ENCODE results near the gene CDH23.

Gene CDH23

GRCh38 chr10:71442000-71442399 is 45.3 kb downstream of the CDH23 start:
- no peak for DNase-seq

DNA sequence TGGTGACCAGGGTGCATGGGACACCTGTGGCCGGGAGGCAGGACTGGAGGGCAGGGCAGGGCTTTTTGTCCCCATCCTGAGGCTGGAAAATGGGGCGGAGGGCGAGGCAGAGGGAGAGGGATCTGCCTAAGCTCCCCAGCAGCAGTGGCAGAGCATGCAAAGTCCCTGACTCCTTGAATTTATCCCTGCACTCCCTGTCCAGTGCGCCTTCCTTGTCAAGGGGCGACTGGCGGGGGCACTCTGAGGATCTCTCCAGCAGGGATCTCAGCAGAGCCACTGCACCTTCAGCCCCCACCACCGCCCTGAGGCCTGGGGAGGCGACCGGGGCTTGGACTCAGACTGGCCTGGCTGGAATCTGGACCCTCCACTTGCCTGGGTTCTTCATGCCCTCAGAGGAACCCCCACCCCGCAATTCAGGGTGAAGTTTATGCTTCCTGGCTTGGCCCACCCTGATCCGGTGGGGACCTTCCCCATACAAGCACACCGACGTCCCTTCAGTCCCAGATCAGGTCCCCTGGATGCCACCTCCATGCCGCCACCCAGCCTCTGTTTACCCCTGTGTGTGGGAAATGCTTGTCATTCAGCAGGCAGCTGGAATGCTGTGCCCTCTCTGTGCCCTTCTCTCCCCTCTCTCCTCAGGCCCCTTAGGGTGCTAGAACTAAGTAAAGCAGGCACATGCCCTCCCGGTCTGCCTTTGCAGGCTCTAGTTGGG is 46.3 kb downstream of the CDH23 start:
- no peak for DNase-seq

DNA sequence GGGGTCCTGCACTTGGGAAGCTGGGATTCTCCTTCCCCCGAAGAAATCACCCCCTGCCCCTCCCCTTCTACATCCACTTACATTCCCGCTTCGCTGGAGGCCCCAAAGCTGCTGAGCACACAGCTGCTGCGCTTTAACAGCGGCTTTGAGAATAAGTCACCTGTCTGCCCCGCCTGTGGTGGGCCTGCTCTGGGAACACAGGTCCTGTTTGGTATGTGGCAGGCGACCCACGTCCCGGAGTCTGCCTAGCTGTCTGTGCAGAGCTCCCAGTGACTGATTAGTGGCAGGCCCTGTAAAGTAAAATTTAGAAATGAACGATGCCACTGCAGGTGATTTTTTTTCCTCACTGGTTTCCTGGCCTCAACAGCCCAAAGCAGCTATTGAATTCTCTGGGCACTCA is 47.0 kb downstream of the CDH23 start:
- DNase-seq, result no peak

DNA sequence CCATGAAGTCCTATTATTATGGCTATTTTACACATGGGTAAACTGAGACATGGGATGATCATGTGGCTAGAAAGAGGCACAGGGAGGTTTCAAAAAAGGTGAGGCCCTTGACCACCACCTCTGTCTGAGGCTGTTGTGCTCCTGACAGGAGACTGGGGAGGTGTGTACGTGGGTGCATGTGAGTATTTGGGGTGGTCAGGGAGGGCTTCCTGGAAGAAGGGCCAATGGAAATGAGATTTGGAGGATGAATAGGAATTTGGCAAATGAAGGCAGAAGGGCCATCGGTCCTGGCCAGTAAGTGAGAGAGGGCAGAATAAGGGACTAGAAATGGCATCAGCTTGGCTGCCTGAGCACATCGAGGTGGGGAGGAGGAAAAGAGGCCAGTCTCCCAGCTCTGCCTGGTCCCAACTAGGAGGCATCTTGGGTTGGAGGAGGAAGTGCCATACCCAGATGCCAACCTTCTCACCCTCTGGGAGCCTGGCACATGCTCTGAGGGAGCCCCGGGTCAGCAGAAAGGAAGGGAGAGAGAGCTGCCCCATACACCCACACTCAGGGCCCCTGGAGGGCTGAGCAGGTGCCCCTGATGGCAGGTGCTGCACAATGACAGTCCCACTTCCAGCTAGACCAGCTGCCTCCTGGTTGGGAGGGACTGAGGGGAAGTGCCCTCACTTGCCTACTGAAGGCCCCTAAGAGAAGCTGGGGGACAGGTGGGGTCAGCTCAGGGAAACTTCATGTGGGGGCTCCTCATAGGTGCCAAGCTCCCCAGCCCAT is 47.7 kb downstream of the CDH23 start:
- DNase-seq, result no peak

DNA sequence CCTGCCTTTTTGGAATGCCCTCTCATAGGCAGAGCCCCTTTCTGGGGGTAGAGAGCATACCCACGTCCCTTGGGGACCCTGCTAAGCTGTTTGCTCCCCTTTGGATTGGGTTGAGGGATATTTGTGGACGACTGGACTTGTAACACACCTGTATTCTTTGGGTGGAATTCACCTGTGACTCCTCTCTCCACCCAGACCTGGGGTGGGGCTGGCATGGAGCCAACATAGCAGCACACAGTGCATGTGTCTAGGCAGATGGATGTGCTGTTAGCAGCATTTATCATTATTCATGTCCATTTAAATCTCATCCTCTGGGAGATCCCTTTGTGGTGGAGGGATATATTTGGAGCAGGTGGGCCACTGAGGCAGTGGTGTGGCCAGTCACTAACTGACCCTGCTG is 51.0 kb downstream of the CDH23 start:
- DNase-seq, result no peak

DNA sequence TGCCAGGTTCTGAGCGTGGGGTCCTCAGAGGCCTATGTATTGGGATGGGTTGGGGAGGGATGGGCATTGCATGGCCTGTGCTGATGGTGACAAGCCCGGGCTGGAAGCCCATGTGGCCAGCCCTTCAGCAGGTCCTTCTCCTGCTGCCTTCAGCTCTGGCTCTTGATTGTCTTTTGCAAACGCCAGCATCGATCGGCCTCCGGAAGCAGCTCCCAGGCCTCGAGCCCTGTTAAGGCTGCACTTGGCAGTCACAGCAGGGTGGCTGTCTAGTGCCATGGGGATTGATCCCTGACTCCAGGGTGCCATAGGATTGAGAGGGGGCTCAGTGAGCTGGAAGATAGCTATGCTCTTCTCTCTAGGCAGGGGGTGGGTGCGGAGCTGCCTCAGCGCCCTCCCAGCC is 51.4 kb downstream of the CDH23 start:
- no peak for DNase-seq

GRCh38 chr10:71449026-71449425 is 52.3 kb downstream of the CDH23 start:
- no peak for DNase-seq

GRCh38 chr10:71451754-71452153 is 55.0 kb downstream of the CDH23 start:
- DNase-seq, result no peak

GRCh38 chr10:71453186-71453585 is 56.5 kb downstream of the CDH23 start:
- DNase-seq, result no peak

- DNase-seq, result no peak
Observed at GRCh38 chr10:71454347-71454746, 57.6 kb downstream of the CDH23 start.

GRCh38 chr10:71455035-71455434 is 58.3 kb downstream of the CDH23 start:
- DNase-seq, result no peak

GRCh38 chr10:71456631-71457030 is 59.9 kb downstream of the CDH23 start:
- DNase-seq, result no peak

DNA sequence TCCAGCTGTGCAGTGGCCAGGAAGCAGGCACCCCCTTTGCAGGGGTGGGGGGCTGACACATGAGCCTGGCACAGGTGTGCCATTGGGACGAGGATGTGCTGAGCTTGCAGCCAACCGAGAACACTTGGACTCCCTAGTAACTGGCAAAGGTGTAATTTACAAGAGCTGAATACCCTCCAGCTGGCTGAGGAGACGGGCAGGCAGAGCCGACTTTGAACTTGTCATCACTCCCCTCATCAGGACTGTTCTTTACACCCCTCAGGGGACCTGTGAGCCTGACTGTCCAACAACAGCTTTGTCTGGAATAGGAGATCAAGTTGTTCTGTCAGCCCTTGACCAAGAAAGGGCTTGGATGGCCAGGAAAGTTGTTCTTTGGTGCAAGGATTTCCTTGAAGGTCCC is 61.2 kb downstream of the CDH23 start:
- DNase-seq, result no peak

DNA sequence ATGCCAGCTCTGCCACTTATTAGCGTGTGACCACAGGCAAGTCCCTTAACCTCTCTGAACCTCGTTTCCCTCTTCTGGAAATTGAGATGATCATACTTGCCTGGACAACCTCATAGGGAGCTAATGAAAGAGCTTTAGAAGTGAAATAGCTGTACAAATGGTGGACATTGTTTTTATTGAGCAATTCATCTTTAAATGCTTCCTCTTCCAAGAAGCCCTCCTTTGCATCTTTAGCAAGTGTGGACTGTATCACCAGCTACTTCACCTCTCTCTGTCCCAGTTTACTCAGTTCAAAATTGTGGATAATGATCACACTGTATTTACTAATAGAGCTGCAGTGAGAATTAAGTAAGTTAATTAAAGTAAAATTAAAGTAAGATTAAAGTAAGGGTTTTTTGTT is 61.7 kb downstream of the CDH23 start:
- no peak for DNase-seq

- DNase-seq, result no peak
Observed at GRCh38 chr10:71459513-71459912, 62.8 kb downstream of the CDH23 start.

- no peak for DNase-seq
Observed at GRCh38 chr10:71460615-71461014, 63.9 kb downstream of the CDH23 start.

- DNase-seq, result no peak
Observed at GRCh38 chr10:71461457-71461856, 64.7 kb downstream of the CDH23 start.

- no peak for DNase-seq
Observed at GRCh38 chr10:71462062-71462935, 65.6 kb downstream of the CDH23 start.

GRCh38 chr10:71463111-71463510 is 66.4 kb downstream of the CDH23 start:
- DNase-seq, result no peak

- no peak for DNase-seq
Observed at GRCh38 chr10:71465551-71466252, 69.0 kb downstream of the CDH23 start.

DNA sequence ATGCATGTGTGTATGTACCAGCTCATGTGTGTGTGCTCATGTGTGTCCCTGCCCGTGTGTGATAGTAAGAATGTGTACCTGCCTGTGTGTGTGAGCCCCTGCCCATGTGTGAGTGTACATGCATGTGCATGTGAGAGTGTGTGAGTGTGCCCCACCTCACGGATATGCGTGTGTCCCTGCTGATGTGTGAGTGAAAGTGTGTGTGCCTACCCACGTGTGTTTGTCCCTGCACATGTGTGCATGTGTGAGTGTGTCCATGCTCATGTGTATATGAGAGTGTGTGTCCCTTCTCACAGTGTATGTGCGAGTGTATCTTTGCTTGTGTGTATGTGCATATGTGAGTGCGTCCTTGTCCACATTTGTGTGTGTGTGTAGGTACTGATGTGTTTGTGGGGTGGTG is 69.6 kb downstream of the CDH23 start:
- no peak for DNase-seq

DNA sequence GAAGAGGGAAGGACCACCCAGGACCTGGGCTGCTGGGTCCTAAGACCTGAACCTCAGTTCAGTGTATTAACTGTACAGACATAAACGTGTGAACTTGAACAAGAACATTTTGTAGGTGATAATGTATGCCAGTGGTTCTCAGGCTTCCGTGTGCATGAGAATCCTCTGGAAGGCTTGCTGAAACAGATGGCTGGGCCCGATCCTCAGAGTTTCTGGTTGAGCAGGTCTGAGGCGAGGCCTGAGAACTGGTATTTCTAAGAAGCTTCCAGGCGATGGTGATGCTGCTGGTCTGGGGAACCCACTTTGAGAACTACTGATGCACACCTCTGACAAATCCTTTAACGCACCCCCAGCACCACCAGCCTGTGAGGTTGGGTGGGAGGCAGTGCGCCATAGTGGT is 70.4 kb downstream of the CDH23 start:
- no peak for DNase-seq
